Fibroblast of skin of right biceps (primary cell): ENCODE results near the gene NFIA.

Experiments
- DNase-seq: peaks from one replicate; pipeline ENCODE4 v3.0.0-alpha.2; 2013

NFIA gene

GRCh38 chr1:61348025-61348665, 265.8 kb downstream of the NFIA start:
- DNase-seq: no peak

- DNase-seq: no peak
Measured at GRCh38 chr1:61352845-61353435, 270.6 kb downstream of the NFIA start.

- no peak for DNase-seq
Measured at GRCh38 chr1:61353797-61354406, 271.5 kb downstream of the NFIA start.

GRCh38 chr1:61356016-61356415, 273.7 kb downstream of the NFIA start:
- no peak for DNase-seq

GRCh38 chr1:61356995-61357394, 274.6 kb downstream of the NFIA start:
- no peak for DNase-seq

GRCh38 chr1:61357539-61357938, 275.2 kb downstream of the NFIA start:
- DNase-seq: no peak

- DNase-seq: no peak
Measured at GRCh38 chr1:61358770-61359455, 276.6 kb downstream of the NFIA start.

- DNase-seq: no peak
Measured at GRCh38 chr1:61361931-61362330, 279.6 kb downstream of the NFIA start.

- DNase-seq: no peak
Measured at GRCh38 chr1:61362351-61362750, 280.0 kb downstream of the NFIA start.

GRCh38 chr1:61368366-61368765, 286.0 kb downstream of the NFIA start:
- DNase-seq: no peak

- no peak for DNase-seq
Measured at GRCh38 chr1:61368876-61369275, 286.5 kb downstream of the NFIA start.

- DNase-seq: no peak
Measured at GRCh38 chr1:61370177-61370912, 288.0 kb downstream of the NFIA start.

GRCh38 chr1:61370913-61371279, 288.5 kb downstream of the NFIA start:
- DNase-seq: no peak

- DNase-seq: no peak
Measured at GRCh38 chr1:61372944-61373343, 290.6 kb downstream of the NFIA start.

GRCh38 chr1:61374156-61374555, 291.8 kb downstream of the NFIA start:
- DNase-seq: no peak

- no peak for DNase-seq
Measured at GRCh38 chr1:61375082-61375880, 292.9 kb downstream of the NFIA start.

- no peak for DNase-seq
Measured at GRCh38 chr1:61376151-61376550, 293.8 kb downstream of the NFIA start.

GRCh38 chr1:61377242-61377958, 295.0 kb downstream of the NFIA start:
- no peak for DNase-seq

- no peak for DNase-seq
Measured at GRCh38 chr1:61378494-61379180, 296.3 kb downstream of the NFIA start.

GRCh38 chr1:61379693-61380092, 297.3 kb downstream of the NFIA start:
- DNase-seq: no peak

- DNase-seq: no peak
Measured at GRCh38 chr1:61380561-61380960, 298.2 kb downstream of the NFIA start.
